Lung microvascular endothelial cell (primary cell): ENCODE results near the gene SPIB. TPM values are rescaled to one million over a fixed set of nuclear protein-coding genes. Genes with fewer than 3 reads are reported as not detected.
"Not testable (repeated sequence)": the region's sequence is repeated elsewhere in the genome, so short reads cannot be mapped to it uniquely, and the experiment has no call there.

Experiments used
- DNase-seq, 2 donors: peaks; one replicate each; pipeline versions ENCODE4 v3.0.0 to v3.0.0-alpha.2; 2010; ENCODE audit warnings: low read depth in 2 of 2
- total RNA-seq: library from RNA; depleted of rRNA; stranded (reverse); fragments of >200 nt; gene quantifications from 2 replicates; pipeline ENCODE4 v1.2.1, GENCODE V29; 2014

Gene SPIB
- not detected in 2 replicates for total RNA-seq

- no peak for DNase-seq
These were observed at the start of gene SPIB for GRCh38 chr19:50418176-50419021. Gene SPIB, plus strand, starts transcription at chr19:50418938. Its CDS starts 25 bp downstream, at chr19:50418963.

GRCh38 chr19:50371914-50372475 lies 46.7 kb upstream of the SPIB start:
- DNase-seq, result no peak

GRCh38 chr19:50376166-50377050 lies 42.3 kb upstream of the SPIB start, which contains the start of gene NR1H2:
Gene NR1H2, plus strand, starts transcription at chr19:50376457. Its CDS starts 1,149 bp downstream, at chr19:50377606.
- peak; percentile 99 for DNase-seq

GRCh38 chr19:50377051-50377461 lies 41.7 kb upstream of the SPIB start:
- DNase-seq, result no peak

- no peak for DNase-seq
These were observed 41.2 kb upstream of the SPIB start for GRCh38 chr19:50377517-50377916.

GRCh38 chr19:50378169-50378862 lies 40.4 kb upstream of the SPIB start:
- DNase-seq, result no peak

GRCh38 chr19:50378863-50379236 lies 39.9 kb upstream of the SPIB start:
- DNase-seq, result no peak

- no peak for DNase-seq
These were observed 39.1 kb upstream of the SPIB start for GRCh38 chr19:50379602-50380001.

- DNase-seq, result no peak
These were observed 38.6 kb upstream of the SPIB start for GRCh38 chr19:50380137-50380536.

GRCh38 chr19:50380751-50381151 lies 38.0 kb upstream of the SPIB start:
- DNase-seq, result no peak

- DNase-seq, result no peak
These were observed 36.6 kb upstream of the SPIB start for GRCh38 chr19:50381881-50382729.

- no peak for DNase-seq
These were observed 35.5 kb upstream of the SPIB start for GRCh38 chr19:50383001-50383851.

- DNase-seq, result peak; percentile 98 to 99
These were observed 34.7 kb upstream of the SPIB start, which contains the start of gene POLD1 for GRCh38 chr19:50383852-50384684. Gene POLD1, plus strand, starts transcription at chr19:50384347. Its CDS starts 14,505 bp downstream, at chr19:50398852.

GRCh38 chr19:50384685-50385535 lies 33.8 kb upstream of the SPIB start:
- DNase-seq, result no peak

GRCh38 chr19:50387176-50387867 lies 31.4 kb upstream of the SPIB start:
- peak; percentile 55 to 69 for DNase-seq

- peak in 1 of 2 donors; percentile 39 for DNase-seq
These were observed 30.9 kb upstream of the SPIB start for GRCh38 chr19:50387868-50388245.

- not testable (repeated sequence) for DNase-seq
These were observed 28.4 kb upstream of the SPIB start for GRCh38 chr19:50390295-50390694.
